ENCODE results near the gene NAA50.

Gene NAA50

DNA sequence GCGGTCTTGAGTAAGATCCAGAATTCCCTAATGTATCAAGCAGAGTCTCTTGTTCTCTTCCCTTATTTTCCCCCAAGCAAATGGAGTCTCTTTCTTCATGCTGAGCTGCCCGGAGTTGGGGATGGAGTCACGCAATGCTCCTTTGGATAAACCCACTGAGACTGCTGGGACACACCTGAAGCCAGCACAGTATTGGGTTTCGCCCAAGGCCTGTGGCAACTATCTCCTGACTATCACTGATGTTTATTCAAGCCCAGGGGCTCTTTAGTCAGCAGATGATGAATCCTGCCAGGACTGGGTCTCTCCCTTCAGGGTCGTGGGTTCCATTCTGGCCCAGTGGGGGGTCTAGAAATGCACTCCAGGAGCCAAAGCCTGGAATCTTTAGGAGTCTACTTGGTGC, 60.9 kb downstream of the NAA50 start:
- no peak for DNase-seq

GRCh38 chr3:113684271-113684819, 61.7 kb downstream of the NAA50 start:
- no peak for DNase-seq

DNA sequence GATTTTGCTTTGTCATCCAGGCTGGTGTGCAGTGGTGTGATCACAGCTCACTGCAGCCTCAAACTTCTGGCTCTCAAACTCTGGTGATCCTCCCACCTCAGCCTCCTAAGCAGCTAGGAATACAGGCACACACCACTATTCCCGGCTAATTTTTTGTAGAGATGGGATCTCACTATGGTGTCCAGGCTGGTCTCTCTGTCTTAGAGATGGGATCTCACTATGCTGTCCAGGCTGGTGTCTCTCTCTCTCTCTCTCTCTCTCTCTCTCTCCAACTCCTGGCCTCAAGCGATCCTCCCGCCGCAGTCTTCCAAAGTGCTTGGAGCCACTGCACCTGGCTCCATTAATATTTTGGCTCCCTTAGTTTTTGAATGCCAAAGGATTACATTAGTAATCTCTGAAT, 67.3 kb downstream of the NAA50 start:
- no peak for DNase-seq

DNA sequence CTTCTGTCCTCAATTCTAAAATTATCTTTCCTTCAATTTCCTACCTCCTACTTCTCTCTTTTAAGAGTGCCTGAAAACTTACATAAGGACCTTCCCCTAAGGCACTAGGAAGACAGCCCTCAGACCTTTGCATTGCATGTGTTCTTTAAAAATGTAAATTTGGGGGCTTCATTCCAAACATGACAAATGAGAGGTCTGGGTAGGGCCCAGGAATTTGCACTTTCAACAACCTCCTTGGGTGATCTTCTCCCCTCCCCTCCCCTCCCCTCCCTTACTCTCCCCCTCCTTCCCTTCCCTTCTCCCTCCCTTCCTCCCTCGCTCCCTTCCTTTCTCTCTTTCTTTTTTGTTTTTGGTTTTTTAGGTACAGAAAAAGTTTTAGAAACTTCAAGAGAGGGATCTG, 68.3 kb downstream of the NAA50 start:
- DNase-seq = no peak

DNA sequence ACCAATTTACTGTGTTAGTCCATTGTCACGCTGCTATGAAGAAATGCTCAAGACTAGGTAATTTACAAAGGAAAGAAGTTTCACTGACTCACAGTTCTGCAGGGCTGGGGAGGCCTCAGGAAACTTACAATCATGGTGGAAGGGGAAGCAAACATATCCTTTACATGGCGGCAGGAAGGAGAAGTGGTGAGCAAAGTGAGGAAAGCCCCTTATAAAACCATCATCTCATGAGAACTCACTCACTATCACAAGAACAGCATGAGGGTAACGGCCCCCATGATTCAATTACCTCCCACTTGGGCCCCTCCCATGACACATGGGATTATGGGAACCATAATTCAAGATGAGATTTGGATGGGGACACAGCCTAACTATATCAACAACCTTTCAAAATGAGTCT, 69.8 kb downstream of the NAA50 start:
- DNase-seq = no peak

DNA sequence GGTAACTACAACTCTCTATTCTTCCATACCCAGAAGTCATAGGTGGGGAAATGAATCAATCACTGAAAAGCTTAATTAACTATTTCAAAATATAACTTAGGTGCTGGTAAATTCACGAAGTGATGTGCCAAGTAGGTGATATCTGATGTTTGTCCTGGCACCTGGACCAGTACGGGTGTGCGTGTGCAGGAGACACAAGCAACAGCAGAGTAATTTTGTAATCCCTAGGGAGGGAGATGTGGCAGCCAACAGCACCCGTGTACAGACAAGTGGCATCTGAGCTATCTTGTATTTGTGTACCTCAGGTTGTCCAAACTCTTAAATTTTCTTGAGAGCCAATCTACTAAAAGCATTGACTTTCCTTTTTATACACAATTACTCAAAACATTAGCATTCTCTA, 72.5 kb downstream of the NAA50 start:
- no peak for DNase-seq

DNA sequence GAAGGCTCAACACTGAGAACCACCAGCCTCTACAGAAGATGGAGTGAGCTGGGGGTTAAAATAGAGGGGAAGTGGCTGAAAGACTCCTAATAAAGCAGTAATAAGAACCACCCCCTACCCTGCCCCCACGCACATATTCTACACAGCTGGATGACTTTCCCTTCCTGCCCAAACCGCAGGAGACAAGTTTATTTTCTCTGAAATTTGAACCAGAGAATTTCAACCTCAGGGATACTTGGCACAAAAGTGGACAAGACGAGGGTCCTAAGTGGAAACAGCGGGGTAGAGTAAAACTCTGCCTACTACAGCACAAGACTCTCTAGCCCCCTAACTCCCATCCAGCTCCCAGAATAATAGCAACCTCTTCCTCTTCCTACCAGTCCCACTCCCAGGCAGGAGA, 78.0 kb downstream of the NAA50 start:
- no peak for DNase-seq

All from NCI-H1417 treated with DMSO at 0.1 percent for 48 hours (cell line).